OCI-M2 (cell line): ENCODE data around the gene HERPUD2.
"Not testable (repeated sequence)": the region's sequence is repeated elsewhere in the genome, so short reads cannot be mapped to it uniquely, and the experiment has no call there.

ENCODE experiments used
- DNase-seq: peaks from one replicate; lab custom pipeline; 2025; ENCODE audit not compliant: unreplicated experiment; lab: John Stamatoyannopoulos, UW

HERPUD2 gene

DNA sequence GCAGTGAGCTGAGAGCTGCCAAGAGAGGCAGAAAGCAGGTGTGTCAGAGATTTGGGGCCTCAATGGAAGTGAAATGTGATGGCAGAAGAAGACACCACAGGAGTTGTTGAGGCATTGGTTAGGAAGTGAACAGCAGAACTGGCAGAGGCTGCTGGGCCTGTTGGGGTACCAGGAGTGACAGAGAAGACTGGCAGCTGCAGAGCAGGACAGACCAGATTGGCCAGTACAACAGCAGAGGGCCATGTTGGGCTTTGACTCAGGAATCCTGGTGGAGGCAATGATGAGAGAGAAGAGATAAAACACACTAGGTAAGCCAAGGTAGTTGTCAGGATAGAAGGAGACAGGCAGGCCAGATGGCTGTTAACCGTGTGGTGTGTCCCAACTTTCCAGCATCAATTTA, 19.9 kb upstream of the HERPUD2 start:
- DNase-seq, result no peak

DNA sequence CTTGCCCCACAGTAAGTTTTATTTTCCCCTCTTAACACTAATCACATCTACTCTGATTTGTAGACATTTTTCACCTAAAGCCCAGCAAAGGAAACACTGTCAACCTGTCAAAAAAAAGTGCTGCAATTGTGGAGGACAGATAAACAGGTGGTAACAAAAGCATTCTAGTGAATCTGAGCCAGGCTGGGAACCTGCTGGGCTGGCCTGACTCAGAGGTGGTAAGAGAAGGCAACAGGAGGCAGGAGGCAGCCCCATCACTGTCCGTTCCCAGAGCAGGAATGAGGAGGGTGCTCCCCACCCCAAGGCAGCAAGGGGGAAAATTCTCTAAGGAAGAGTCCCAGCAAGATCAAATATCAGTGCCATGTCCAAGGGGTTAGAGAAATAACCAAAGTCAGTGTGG, 19.5 kb upstream of the HERPUD2 start:
- DNase-seq, result no peak

DNA sequence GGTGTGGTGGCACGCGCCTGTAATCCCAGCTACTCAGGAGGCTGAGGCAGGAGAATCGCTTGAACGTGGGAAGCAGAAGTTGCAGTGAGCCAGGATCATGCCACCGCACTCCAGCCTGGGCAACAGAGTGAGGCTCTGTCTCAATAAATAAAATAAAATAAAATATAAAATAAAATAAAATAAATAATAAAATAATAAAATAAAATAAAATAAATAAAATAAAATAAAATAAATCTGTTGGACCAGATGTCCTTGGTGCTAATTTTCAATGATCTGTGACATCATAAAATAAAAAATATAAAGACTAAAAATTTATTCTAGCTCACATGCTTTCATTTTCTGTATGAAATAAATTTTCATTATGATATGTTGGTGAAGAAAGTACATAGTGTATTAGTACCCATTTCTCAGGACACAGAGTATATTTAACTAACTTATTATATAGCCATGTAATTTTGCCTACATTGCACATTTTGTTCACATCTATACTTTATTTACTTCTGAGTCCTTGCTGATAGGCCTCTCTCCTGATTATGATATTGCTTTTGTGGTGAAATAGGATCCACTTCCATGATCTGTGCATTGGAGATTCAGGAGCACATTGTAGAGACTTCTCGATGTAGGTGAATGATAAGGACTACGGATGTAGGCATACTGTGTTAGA, 17.8 kb upstream of the HERPUD2 start:
- no peak for DNase-seq

DNA sequence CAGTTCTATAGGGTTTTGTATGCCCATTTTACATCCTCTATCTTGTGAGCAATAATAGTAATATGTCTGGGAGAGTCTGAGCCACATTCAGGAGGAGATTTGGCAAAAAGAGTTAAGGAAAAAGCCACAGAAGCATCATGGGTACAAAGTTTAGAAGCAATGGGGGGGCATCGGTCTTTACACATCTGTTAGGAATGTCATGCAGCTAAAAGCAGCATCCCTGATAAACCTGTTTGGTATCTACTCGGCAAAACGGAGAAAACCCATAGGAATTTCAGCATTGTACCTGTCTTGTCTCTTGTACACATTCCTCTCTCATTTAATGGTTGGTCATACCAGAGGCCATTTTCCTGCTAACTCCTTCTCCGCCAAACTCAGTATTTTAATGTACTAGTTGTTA, 12.5 kb upstream of the HERPUD2 start:
- no peak for DNase-seq

DNA sequence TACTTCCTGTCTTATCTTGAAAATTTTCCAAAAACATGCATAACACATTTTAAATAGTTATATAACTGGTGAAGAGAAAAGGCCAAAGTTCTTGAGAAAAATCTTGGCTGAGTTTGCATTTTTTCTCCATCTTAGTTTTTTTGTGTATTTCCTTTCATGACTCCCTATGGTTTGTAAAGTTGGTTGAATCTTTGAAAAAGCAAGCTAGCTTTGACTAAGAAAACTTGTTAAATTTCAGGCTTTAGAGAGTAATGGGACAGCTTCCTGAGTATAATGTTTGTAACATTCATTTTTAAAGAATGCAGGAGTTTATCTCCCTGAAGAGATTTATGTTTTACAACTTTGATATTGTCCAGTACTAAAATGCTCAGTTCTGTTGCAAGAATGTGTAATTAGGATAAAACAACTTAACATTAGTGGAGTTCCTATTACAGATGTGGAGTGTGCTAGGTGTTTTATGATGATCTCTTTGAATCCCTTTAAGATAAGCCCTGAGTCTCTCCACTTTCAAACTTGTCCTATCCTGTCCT, 11.1 kb upstream of the HERPUD2 start:
- no peak for DNase-seq

DNA sequence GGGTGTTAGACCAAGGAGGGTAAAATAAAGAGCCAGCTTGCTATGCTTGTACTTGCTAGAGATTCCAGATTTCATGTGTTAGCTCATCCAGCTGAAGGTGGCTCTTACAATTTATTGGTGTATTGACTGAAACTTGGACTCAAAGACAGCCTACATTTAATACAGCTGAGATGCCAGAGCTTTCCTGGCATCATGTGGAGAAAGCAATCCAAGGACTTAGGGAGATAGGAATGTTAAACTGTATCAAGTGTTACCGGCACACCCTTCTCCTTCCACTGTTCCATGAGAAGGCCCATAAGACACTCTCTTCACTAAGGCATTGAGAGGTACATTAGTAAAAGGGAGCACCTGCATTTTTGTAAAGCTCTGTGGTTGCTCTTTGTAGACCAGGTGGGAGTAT, 9.3 kb upstream of the HERPUD2 start:
- DNase-seq, result no peak

DNA sequence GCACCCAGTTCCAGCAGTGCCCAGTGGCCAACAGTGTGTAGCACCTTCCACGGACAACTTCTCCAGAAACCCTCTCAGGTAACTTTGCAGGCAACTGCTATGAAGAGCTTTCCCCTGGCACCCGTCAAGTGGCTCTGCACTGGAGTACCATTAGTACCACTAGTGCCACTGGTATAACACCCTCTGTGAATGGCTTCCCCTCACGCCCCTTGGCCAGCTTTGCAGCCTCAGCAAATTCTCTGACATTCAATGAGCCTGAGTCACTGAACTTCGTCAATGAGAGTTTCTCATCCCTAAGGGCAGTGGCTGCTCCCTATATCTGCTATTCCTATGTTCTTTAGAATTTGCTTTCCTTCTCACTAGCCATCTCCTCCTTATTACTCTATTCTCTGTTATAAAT, 7.6 kb upstream of the HERPUD2 start:
- no peak for DNase-seq

DNA sequence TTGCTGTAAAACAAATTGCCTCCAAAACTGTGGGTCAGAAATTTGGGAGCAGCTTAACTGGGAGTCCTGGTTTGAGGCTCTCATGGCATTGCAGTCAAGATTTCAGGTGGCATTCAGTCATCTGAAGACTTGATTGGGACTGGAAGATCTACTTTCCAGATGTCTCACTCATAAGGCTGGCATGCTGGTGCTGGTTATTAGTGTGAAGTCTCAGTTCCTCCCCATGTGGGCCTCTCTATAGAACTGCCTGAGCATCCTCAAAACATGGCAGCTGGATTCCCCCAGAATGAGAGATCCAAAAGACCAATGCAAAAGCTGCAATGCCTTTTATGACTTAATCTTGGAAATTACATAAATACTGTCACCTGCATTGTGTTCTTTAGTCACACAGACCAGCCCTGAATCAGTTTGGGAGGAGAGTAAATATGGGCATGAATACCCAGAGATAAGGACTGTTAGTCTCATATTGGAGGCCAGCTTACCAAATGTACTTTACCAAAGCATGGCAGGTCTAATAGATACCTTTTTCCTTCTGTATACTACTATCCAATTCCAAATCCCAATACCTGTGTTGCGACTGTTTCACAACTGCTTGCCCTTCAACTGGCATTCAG, 6.5 kb upstream of the HERPUD2 start:
- no peak for DNase-seq

DNA sequence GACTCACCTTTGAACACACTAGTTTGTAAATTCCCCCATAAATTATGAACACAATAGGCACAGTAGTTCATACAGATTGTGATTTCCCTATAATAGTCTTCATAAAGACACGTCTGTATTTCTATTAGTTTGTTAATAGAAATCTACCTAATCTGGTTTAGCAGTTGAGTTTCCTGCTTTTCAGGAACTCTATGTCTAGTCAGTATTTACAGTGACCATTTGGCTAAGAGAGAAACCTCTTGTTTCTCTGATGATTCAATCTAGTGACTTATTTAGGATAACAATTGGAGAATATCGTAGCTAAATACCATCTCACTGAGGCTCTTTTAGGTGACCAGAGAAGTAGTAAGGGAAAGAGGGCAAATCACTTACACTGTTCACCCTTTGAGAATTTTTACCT, 5.9 kb upstream of the HERPUD2 start:
- no peak for DNase-seq

DNA sequence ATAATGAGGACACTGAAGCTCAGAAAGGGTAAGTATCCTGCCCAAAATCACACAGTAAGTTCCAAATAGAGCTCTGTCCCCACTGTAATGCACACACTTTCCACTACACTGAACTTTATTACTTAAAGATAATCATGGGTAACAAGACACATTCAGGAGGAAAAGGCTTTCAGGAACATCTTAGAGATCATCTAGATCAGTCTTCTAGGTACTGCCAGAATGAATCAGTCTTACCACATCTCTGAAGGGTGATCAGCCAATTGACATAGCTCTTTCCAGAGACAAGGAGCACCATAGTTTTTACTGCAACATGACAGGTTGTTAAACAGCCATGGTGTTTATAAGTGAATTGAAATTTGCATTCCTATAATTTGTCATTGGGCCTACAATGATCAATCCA, 5.4 kb upstream of the HERPUD2 start:
- no peak for DNase-seq

DNA sequence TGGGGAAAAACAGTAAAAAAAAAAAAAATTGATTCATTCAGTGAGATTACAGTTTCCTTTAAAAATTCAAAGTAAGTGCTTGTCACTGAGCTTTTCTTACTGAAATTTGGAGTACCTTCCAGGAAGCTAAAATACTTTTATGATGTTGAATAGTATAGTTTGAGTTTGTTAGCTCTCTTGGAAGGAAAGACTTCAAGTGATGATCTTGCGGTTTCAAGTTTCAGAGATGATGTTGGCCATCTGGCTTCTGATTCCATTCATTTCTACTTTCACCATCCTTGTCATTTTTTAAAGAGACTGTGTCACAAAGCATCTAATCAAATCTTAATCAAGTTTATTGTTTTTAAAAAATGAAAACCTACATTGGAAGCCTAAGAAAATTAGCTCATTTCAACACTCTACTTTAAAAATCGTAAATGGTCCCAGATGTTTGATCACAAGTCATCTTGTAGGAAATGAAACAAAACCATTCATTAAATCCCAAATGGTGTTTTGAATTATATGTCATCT, 4.9 kb upstream of the HERPUD2 start:
- DNase-seq, result no peak

DNA sequence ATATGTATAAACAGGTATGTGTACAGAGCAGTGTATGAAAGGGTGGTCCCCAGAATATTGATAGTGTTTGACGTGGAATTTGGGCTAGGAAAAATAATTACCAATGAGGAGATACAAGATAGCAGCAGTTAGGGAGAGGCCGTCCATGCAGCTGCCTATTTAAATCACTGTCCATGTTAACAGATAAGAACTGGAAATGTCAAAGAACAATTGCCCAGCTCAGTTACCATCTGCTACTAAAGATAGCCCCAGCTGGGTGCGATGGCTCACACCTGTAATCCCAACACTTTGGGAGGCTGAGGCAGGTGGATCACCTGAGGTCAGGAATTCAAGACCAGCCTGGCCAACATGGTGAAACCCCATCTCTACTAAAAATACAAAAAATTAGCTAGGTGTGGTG, 3.4 kb upstream of the HERPUD2 start:
- not testable (repeated sequence) for DNase-seq

DNA sequence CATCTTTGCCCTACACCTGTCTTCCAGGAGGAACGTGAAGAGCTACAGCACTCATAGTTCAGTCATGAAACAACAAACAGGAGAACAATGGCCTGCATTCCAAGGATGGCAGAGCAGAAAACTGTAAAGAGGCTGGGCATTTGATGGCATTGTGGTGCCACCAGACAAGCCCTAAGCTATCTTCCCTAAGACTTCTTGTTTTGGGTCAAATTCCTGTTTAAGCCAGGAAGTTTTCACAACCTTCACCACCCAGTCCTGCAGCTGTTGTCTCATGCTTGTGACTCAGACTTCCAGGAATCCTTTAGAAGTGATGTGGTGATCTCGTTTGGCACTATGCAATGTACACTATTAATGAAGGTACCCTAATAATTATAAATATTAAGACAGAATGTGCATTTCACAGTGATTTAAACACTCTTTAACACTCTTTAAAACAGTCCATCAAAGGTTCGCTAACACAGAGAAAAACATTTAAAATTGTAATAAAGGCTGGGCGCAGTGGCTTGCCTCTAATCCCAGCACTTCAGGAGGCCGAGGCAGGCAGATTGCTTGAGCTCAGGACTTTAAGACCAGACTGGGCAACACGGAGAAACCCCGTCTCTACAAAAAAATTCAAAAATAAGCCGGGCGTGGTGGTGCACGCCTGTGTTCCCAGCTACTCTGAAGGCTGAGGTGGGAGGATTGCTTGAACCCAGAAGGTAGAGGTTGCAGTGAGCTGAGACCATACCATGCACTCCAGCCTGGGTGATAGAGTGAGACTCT, 2.7 kb upstream of the HERPUD2 start:
- no peak for DNase-seq

DNA sequence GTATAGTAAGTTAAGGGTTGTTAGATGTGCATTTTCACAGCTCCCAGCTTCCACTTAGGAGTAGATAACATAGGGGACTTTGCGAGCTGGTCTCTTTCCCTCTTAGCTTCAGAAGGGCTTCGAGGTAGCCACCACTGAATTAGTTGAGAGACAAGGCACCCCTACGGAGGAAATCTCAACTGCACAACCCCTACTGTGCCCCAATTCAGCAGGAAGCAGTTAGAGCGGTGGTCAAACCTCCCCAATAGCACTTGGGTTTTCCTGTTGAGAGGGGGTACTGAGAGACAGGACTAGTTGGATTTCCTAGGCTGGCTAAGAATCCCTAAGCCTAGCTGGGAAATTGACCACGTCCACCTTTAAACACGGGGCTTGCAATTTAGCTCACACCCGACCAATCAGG, 1.1 kb upstream of the HERPUD2 start:
- DNase-seq, result no peak

DNA sequence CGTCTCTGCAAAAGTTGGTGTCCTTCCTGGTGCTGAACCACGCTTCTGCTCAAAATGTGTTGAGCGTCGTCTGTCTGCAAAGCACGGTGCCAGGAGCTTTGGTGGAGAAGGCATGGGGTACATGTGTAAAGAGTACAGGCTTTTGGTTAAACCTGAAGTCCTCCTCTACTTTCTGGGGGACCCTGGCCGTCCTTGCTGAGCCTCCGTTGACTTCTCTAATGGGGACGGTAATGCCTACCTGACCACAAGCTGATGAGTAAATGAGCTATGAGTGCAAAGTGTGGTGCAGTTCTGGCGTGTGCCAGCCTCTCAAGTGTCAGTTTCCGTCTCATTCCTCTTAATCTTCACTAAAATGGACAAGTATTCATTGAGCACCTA, 527 bp upstream of the HERPUD2 start:
- no peak for DNase-seq

DNA sequence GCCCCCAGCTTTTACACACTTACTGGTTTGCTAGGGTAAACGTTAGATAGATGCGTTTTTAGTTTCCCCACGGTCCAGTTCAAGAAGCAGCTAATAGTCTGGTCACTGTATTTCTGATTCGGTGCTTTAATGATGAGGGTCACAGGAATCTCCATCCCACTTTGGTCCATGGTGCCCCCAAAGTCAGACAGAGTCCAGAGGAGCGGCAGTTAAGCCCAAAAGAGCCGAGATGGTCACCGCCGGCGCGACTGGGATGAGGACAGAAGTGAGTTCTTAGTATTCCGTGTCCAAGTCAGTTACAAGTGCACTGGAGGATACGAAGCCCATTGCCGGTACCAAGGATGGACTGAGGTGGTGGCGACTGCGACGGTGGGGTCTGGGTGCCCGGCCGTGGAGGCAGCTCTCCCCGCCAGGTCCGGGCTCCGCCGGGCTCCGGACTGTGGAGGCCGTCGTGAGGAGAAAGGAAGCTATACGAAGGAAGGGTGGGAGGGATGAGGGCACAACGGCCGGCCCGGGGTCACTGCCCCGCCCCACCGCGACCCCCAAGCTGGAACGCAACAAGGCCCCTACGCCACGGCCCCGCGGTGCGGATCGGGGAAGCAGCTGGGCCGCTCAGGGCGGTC, 663 bp downstream of the HERPUD2 start:
- DNase-seq, result no peak

DNA sequence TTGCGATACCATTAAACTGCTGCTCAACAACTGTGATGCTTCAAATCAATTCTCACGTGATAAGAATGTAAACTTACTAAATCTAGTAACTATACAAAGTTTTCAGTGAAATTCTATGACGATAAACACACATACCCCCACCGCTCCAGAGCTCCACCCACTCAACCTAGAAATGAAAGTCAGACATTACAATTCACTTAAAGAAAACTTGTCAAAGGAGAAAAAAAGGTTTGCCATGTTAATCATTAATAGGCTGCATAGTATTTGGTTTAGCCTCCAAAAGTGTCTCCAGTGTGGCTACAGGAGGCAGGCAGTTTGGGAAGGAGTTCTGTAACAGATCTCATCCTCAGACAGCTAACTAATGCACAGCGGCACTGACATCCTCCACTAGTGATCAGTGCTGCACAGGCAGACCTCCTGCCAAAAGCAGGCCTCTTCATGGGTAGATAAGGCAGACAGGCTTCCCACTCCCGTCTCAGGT, 3.1 kb downstream of the HERPUD2 start:
- no peak for DNase-seq

DNA sequence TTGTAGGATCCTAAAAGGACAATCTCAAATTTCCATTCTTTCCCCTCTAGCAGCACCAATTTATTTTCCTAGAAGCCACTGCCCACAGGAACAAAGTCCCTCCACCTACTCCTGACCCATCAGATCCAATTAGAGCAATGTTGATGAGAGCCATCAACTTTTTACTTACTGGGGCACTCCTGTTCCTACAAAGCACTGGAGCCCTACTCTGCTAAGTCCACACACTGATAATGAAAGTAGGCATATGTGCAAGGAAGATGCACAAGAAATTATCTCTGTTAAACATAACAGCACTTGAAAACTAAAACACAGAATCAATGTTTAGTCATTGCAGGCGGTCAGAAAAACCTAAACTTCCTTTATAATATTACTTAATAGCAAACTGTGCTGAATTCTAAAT, 3.6 kb downstream of the HERPUD2 start:
- DNase-seq, result no peak

DNA sequence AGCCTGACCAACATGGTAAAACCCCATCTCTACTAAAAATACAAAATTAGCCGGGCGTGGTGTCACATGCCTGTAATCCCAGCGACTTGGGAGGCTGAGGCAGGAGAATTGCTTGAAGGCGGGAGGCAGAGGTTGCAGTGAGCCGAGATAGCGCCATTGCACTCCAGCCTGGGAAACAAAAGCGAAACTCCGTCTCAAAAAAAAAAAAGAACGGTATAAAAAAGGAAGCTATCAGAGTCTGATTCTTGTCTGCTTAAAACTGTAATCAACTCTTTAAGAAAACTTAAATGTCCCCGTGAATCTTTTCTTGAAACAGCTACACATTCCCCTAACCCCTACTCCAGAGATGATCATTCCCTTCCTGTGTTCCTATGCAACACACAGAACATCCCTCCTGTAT, 4.3 kb downstream of the HERPUD2 start:
- DNase-seq, result not testable (repeated sequence)

DNA sequence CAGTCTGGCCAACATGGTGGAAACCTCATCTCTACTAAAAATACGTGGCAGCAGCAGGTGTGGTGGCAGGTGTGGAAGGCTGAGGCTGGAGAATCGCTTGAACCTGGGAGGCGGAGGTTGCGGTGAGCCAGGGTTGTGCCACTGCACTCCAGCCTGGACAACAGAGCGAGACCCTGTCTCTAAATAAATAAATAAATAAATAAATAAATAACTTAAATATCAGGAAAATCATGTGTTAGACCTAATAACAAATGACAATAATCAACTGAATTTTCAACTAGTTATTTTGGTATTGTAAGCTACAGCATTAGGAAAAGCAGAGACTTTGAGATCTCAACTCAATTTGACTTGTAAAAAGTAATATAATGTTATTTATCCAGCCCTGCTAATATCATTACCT, 9.2 kb downstream of the HERPUD2 start:
- no peak for DNase-seq

DNA sequence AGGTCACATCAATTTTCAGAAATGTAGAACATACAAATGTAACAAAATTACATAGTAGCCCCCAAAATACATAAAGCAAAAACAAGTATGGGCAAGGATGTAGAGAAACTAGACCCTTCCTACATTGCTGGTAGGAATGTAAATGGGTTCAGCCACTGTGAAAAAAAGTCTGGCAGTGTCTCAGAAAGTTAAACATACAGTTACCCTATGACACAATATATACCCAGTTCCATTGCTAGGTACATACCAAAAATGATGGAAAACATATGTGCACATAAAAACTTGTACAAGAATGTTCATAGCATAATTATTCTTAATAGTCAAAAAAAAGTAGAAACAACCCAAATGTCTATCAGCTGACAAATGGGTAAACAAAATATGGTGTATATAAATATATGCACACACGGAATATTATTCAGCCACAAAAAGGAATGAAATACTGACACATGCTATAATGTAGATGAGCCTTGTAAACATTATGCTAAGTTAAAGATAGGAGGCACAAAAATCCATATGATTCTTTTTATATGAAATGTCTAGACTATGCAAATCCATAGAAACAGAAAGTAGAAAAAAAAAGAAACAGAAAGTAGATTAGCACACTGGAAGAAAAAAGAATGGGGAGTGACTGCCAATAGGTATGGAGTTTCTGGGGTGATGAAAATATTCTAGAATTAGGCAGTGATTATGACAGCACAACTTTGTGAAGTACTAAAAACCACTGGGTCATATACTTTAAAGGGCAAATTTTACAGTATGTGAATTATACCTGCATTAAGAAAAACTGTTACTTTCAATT, 13.5 kb downstream of the HERPUD2 start:
- DNase-seq, result no peak
